GM19043 (cell line): ENCODE results near the gene ST8SIA6.
A peak's percentile ranks its signal among the peaks of the same experiment; 100 is the strongest.
"Not testable (repeated sequence)": the region's sequence is repeated elsewhere in the genome, so short reads cannot be mapped to it uniquely, and the experiment has no call there.

ENCODE experiments used
- ATAC-seq: cut with Tn5 transposase; IDR thresholded peaks from one replicate; pipeline ENCODE4 v1.9.1; 2021; ENCODE audit warnings: low read depth; ENCODE audit not compliant: unreplicated experiment

The ST8SIA6 gene, protein sequence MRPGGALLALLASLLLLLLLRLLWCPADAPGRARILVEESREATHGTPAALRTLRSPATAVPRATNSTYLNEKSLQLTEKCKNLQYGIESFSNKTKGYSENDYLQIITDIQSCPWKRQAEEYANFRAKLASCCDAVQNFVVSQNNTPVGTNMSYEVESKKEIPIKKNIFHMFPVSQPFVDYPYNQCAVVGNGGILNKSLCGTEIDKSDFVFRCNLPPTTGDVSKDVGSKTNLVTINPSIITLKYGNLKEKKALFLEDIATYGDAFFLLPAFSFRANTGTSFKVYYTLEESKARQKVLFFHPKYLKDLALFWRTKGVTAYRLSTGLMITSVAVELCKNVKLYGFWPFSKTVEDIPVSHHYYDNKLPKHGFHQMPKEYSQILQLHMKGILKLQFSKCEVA

DNA sequence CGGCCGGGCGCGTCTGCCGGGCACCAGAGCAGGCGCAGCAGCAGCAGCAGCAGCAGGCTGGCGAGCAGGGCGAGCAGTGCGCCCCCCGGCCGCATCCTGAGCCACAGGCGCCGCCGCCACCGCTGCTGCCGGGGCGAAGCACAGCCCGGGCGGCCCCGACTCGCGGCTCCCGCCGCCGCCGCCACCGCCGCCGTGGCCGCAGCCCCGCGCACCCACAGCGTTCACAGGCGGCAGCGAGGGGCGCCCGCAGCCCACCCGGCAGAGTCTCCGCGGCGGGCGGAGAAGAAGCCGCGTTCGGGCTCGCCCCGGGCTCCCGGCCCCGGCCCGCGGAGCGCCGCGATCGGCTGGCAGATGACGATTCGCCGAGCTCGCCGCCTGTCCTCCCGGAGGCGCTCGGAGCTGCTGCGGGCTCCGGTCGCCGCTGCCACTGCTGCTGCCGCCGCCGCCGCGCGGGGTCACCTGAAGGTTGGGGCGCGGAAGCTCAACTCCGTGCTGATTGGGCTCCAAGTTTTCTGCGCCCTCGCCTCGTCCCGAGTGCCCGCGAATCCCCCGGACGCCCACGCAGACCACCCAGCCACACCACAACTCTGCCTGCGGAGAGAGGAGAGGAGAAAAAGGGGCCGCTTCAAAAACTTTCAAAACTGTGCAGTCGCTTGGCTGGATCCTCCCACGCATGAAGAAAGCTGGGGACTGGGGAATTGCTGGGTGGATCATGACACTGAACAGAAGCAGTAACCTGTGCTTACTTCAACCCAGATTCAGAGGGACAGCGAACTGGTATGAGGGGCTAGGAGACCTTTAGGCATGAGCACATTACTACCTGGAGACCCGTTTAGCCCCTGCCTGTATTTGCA is at the start of gene ST8SIA6:
TSS of gene ST8SIA6 (minus strand) at position 435 of the 854 bp plus-strand sequence. CDS start at position 95, 340 bp downstream.
- peak; percentile 58 for ATAC-seq

DNA sequence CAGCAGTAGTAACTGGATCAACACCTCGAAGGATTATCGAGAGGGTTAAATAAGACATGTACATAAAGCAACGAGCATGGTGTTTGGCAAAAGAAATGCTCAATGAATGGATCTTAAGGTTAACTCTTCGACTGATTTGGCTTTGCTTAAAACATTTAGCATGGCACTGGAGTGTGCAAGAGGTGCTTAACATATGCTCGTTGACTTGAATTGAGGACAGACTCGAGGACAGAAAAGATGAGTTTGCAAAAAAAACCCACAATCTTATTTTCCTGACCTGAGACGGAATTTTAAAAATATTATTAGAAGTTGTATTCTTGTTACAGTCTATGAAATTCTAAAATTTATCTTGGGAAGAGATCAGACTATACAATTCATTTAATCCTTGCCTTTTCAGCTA is 49.4 kb upstream of the ST8SIA6 start:
- no peak for ATAC-seq

DNA sequence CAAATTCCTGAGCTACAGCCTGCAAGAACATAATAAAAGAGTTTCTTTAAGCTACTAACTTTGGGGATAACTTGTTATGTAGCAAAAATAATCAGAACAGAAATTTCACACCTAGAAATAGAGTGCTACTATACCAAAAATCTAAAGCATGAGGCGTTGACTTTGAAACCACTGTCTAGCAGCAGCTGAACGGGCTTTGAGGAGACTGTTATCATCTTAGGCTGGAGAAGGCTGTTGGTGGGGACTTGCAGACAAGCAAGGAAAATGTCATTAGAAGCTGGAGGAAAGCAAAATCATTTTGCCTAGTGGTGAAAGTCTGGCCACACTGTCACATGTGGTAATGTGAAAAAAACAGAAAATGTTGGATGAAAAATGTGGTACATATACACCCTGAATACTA is 48.4 kb upstream of the ST8SIA6 start:
- no peak for ATAC-seq

DNA sequence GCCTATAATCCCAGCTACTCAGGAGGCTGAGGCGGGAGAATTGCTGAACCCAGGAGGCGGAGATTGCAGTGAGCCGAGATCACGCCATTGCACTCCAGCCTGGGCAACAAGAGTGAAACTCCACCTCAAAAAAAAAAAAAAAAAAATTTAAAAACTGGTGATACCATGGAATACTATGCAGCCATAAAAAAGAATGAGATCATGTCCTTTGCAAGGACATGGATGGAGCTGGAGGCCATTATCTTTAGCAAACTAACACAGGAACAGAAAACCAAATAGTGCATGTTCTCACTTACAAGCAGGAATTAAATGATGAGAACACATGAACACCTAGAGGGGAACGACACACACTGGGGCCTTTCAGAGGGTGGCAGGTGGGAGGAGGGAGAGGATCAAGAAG is 44.6 kb upstream of the ST8SIA6 start:
- ATAC-seq = not testable (repeated sequence)

DNA sequence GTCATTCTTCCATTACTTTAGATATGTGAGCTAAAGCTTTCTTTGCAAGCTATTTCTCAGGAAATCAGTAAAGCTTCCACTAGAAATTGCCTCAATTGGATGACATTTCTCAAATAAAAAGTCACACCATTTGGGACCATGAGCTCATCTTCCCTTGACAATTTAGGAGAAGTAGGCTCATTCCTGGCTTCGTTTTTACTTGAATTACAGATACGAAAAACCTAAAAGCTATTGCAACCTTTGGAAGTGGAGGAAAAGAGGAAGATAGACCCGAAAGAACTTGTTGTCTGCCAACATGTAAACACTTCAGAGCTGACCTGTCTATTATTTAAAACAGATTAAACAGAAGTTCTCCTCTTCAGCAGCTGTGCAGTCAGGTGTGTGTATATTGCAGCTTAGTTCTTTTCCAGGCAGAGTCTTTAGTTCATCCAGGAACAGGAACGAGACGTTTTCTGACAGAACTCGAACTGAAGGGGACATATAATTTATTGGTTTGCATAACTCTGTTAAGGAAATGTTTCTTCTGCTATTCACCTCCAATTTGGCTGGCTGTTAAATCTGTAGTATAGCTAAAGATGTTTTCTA is 43.1 kb upstream of the ST8SIA6 start:
- no peak for ATAC-seq

DNA sequence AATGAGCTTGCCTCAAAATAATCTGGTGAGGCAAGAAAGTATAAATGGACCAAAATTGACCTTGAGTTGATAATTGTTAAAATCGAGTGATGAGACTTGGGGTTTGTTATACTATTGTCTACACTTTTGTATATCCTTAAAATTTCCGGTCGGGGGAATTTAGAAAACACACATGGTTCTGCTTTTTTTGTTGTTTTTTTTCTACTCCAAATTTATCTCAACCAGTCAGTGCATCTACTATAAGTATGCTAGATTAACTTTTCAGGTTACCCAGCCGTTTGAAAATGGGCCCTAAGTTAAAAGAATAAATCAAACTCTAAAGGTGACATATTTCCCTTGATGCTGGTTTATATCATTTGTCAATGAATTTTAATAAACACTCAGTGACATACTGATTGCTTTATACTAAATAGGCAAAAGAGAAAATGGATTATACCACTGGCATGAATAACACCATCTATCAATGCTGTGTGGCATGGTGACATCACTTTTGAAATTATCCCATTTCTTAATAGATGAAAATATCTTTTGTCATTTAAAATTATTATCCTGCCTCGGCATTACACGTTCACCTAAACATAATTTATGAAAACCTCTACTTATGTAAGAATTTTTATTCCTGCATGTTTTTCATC is 40.3 kb upstream of the ST8SIA6 start:
- ATAC-seq = no peak

DNA sequence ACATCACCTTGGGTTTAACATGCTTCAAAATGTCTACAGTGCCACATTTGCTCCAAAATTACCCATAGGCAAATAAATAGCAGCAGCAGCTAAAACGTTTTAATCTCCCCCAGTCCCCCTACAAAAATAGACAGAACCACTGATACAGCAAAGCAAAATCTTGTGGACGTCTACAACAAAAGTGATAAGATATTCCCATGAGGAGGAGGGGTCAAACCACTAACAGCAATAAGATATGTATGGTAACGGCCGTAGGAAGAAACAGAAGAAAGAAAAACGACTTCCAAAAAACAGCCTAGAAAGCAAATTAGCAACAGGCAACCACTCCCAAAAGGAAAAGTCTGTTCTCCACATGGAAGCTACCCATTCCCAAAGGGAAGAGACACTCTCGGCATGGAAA is 34.5 kb upstream of the ST8SIA6 start:
- ATAC-seq = no peak

DNA sequence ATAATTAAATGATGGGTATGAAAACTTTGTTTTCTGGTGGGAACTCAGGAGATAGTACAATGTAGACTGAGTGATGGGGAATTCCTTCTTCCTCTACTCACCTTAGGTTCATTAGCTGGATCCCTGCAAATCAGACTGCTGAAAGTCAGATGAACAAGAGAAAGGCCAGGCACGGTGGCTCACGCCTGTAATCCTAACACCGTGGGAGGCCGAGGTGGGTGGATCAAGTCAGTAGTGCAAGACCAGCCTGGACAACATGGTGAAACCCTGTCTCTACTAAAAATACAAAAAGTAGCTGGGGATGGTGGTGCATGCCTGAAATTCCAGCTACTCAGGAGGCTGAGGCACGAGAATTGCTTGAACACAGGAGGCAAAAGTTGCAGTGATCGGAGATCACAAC is 28.7 kb upstream of the ST8SIA6 start:
- ATAC-seq = no peak

DNA sequence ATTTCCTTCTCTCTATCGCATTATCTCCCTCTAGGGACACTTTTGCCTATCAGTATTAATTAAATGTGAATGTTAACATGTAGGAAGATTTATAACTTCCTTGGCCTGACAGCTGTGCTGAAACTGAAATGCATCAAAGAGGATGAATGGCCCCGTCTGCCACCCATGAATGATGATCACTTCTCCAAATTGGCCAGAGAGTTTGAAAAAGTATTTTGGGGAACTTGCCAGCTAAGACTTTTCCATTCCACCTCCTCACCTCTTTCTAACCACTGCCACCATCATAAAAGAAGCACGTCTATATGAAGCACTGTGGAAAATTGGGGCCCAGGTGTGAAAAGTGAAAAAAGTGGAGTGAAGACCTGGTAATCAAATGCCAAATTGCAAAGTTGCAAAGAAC is 25.4 kb upstream of the ST8SIA6 start:
- ATAC-seq = no peak

DNA sequence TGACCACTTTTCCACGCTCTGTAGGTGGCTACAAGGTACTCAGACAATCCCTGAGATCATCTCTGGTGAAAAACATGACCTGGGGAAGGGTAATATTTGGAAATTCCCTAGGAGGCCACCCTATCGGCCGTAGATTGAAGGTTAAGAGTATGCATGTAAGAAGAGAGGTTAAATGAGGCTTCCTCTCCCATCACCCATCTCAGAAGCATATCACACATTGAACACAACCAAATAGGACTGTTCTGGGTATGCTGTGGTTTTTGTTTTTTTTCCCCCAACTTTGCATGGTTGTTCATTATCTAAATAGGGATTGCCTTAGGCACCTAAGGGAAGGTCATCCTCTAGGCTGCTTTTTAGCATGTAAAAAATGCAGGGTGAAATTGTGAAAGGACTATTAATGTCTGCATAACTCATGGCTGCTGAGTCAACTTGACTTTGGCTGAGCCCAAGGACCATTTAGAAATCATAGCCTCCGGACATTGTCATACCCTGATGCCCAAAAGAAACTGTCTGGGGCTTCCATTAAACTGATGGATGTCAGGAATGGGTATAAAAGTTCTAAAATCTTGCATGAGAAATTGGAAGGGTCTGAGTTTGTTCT is 24.7 kb upstream of the ST8SIA6 start:
- ATAC-seq = no peak

DNA sequence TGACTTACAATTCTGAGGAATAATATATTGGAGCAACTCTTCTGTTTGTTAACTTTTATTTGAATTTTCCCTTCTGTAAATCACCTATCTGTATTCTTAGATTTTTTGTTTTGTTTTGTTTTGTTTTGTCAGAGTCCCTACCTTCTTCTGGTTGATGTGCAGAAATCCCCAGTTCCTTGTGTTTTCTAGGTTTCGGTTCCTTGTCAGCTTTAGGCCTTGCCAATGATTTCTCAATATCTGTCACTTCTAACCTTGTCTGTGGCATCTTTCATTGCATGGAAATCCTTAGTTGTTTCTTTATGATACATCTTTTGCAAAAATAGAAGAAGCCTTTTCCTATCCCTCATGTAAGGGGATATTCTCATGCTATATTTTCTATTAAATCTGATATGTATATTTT is 21.7 kb upstream of the ST8SIA6 start:
- ATAC-seq = no peak

DNA sequence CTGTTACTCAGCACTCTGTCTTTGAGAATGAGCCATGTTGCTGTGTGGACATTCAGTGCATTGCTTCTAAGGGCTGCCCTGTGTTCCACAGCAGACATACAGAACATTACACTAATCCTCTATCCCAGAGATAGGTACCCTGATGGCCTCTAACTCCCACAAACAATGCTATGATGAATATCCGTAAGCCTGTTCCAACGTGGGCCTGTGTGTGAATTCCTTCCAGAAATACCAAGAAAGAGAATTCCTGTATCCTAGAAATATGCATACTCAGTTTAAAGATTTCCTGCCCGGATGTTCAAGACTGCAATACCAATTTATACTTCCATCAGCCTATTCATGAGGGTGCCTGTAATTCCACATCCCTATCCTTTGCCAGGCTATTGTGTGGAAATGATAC is 21.3 kb upstream of the ST8SIA6 start:
- no peak for ATAC-seq

DNA sequence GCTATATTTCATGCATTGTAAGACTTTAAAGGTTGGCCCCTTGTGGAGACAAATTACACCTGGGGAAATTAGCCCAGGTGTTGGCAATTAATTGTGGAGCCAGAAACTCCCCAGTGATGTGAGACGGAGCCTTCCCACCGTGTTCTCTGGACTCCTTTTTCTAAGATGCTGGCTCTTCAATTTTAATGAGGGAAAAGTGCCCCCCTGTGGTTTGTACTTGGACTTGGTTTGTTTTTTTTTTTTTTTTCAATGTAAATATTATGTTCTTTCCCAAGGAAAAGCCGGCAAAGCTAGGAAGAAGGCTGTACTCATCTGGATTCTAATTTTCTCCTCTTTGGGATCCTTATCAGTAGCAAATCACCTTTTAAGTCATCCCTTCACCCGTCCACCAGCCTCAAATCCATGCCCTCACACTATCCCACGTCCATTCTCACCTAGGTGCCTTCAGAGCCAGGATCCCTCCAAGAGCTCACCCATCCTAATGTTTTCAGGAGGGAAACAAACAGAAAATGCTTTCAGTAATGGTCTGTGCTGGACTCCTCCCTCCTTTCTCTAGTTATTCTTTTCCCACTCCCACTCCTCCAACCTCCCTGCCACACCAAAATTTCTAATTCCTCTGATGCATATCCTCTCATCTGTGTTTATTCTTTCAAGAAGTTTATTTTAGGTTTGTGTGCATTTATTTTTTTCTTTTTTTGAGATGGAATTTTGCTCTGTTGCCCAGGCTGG is 20.4 kb upstream of the ST8SIA6 start:
- ATAC-seq = no peak

DNA sequence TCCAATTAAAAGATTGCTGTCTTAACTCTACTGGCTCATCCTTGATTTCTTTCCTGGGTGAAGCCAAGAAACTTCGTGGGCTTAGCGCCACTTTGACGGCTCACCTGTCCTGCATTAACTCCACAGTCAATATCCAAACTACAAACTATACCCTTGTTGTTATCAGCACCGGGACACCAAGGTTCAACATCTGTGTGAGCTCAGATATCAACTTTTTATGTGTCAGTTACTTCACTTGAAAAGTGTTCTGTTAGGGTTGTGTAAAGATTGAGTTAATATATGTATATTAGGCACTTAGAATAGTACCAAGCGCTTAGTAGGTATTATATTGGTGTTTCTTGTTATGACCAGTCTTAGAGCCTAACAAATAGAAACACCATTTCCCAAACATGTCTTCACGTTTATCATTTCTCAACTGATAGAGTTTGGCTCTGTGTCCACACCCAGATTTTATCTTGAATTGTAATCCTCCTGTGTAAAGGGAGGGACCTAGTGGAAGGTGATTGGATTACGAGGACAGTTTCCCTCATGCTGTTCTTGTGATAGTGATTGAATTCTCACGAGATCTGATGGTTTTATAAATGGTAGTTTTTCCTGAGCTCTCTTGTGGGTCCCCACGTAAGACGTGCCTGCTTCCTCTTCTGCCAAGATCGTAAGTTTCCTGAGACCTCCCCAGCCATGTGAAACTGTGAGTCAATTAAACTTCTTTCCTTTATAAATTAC is 19.0 kb upstream of the ST8SIA6 start:
- ATAC-seq = no peak

DNA sequence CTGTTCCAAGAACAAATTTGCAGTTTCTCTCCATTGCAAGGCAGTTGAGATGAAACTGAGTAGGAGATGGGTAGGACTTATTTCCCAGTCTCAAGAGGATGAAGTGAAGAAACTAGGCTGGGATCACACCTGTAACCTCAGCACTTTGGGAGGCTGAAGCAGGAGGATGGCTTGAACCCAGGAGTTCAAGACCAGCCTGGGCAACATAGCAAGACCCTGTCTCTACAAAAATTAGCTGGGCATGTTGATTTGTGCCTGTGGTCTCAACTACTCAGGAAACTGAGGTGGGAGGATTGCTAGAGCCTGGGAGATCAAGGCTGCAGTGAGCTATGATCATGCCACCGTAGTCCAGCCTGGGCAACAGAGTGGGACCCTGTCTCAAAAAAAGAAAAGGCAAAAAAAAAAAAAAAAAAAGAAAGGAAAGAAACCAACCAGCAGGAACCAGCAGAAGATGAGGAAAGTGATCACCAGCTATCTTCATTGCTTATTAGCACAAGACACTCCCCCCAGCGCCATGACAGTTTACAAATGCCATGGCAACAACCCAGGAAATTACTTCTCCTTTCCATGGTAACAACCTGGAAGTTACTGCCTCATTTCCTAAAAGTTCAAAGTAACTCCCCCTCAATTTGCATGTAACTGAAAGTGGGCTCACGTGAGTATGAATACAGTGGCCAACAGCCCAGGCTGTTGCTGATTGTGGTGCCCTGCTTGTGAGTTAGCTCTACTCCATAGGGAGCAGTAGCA is 18.3 kb upstream of the ST8SIA6 start:
- no peak for ATAC-seq

DNA sequence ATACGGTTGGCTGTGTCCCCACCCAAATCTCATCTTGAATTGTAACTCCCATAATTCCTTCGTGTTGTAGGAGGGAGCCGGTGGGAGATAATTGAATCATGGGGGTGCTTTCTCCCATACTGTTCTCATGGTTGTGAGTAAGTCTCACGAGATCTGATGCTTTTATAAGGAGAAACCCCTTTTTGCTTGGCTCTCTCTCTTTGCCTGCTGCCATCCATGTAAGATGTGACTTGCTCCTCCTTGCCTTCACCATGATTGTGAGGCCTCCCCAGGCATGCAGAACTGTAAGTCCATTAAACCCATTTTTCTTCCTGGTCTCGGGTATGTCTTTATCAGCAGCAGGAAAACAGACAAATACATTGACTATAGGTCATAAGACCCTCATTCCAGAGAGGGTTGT is 15.9 kb upstream of the ST8SIA6 start:
- ATAC-seq = no peak

DNA sequence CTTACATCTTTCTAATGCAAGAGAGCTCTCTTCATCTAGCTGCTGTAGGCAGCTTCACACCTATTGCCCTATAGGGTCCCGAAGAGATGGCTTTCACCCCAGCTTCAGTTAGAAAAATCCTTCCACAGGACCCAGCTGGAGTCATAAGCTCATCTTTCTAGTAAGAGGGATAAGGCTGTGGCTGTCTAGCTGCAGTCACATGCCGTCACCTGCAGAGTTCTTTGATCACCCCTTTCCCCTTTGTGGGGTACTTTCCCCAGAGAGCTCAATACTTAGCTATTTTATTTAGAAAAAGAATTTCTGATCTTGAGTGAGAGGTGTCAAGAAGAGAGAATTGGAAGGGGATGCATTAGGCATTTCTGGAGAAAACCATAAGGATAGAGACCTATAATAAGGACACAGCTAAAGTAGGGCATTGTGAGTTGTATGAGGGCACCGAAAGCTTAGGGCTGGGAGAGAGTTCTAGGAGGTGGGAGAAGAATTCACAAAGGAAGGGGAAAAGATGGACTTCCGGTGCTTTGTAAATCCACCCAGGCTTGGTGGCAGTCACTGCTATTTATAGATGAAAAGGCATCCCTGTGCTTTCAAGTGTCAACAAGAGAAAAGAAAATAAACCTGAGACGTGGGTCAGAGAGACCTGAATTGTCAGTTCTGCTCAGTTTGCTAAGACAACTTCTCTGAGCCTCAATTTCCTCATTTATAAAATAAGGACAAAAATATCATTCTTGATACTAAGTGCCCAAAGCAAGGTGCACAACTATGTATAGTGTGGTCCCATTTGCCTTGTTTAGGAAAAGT is 11.1 kb upstream of the ST8SIA6 start:
- ATAC-seq = no peak

DNA sequence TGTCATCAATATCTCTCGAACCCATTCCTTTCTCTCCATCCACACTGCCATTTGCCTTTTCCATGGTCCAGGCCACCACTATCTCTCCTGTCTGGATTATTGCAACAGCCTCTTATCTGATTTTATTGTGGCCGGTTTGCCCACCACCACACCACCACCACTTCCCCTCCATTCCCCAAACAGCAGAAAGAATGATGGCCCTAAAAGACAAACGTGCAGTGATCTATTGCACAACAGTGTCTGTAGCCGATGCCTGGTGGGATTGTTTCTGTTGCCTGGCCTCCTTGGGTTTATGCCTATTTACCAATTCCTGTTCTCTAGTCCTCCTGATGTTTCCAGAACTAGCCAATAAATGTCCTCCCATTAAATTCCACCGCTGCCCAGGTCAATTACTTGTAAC is 10.2 kb upstream of the ST8SIA6 start:
- ATAC-seq = no peak
